Kidney (tissue), 14 donors: ENCODE data around the gene UQCRHL. TPM values are rescaled to one million over a fixed set of nuclear protein-coding genes. Genes with fewer than 3 reads are reported as not detected.
A peak's percentile ranks its signal among the peaks of the same experiment; 100 is the strongest.

ENCODE experiments used
- DNase-seq, 5 donors: peaks; one replicate each; pipeline ENCODE4 v3.0.0-alpha.2; 2013 to 2020
- FAIRE-seq: peaks from 2 replicates; lab custom pipeline; 2012; peaks lifted over from hg19 to GRCh38; lab: Jason Lieb, UNC
- H3K27ac ChIP-seq, 2 donors: one replicate each; pipeline ENCODE4 v1.7.0; 2013; ENCODE audit warnings: low read depth in 2 of 2, low read length in 2 of 2, inconsistent platforms in 1 of 2
- H3K27me3 ChIP-seq: one replicate; pipeline ENCODE4 v1.7.1; 2013; ENCODE audit warnings: low read length, inconsistent platforms; ENCODE audit not compliant: control insufficient read depth, insufficient read depth
- H3K36me3 ChIP-seq, 3 donors: one replicate each; pipeline versions ENCODE4 v1.7.0 to v1.7.1; 2013; ENCODE audit warnings: low read length in 3 of 3, control low read depth in 1 of 3, inconsistent platforms in 1 of 3; ENCODE audit not compliant: insufficient read depth in 3 of 3, control insufficient read depth in 2 of 3
- H3K4me1 ChIP-seq, 3 donors: one replicate each; pipeline versions ENCODE4 v1.7.0 to v1.7.1; 2013; ENCODE audit warnings: low read length in 3 of 3, inconsistent platforms in 1 of 3, low read depth in 1 of 3; ENCODE audit not compliant: control insufficient read depth in 2 of 3, insufficient read depth in 2 of 3
- H3K4me3 ChIP-seq, 3 donors: one replicate each; pipeline versions ENCODE4 v1.7.0 to v1.8.1; 2013; ENCODE audit warnings: low read length in 3 of 3, control low read depth in 1 of 3, inconsistent platforms in 1 of 3
- H3K9ac ChIP-seq, 3 donors: one replicate each; pipeline versions ENCODE4 v1.7.0 to v1.7.1; 2013; ENCODE audit warnings: low read length in 3 of 3, control low read depth in 1 of 3, inconsistent platforms in 1 of 3
- H3K9me3 ChIP-seq, 3 donors: one replicate each; pipeline versions ENCODE4 v1.7.0 to v1.7.1; 2013; ENCODE audit warnings: low read length in 3 of 3, control low read depth in 1 of 3, inconsistent platforms in 1 of 3; ENCODE audit not compliant: control insufficient read depth in 2 of 3, insufficient read depth in 1 of 3
- intact Hi-C: fragments of 100-400 bp; cut with DNase I; formaldehyde crosslinking; loops from one replicate; pipeline ENCODE4 v1.11.1; 2022
- polyA plus RNA-seq: library from polyadenylated mRNA; stranded (reverse); fragments of 350-450 nt; fragmentation: Illumina TruSeq; extraction: RNeasy Lipid Tissue Mini Kit (QIAGEN cat#74804); gene quantifications from one replicate; pipeline ENCODE4 v1.2.3, GENCODE V29; 2014; ENCODE audit warnings: low read depth, low replicate concordance; ENCODE audit not compliant: insufficient read depth
- total RNA-seq: library from RNA; stranded (reverse); fragmentation: NEBNext Ultra II Directional; extraction: Animal tissue kit (Norgen Biotek cat#: 25700); gene quantifications from one replicate; pipeline ENCODE4 v1.2.1, GENCODE V29; 2021
- TF ChIP-seq, protein P1 (sequence below): IDR thresholded peaks from 3 replicates; pipeline ENCODE4 v1.5.1; 2012; ENCODE audit warnings: mild to moderate bottlenecking, moderate library complexity, borderline replicate concordance; ENCODE audit not compliant: insufficient read depth; ENCODE audit errors: extremely low read depth
- donor health status: control.
- donor health status: control.
- donor health status: control.
- donor health status: control.
- donor health status: control.
- donor health status: DM: yes; HTN: yes; CAD: no.
- donor health status: Normal renal cell carcinoma (clear cell type).

The UQCRHL gene
- total and polyA plus RNA-seq, 2 donors from 2014 or later: 0.91 to 11.8 TPM

DNA sequence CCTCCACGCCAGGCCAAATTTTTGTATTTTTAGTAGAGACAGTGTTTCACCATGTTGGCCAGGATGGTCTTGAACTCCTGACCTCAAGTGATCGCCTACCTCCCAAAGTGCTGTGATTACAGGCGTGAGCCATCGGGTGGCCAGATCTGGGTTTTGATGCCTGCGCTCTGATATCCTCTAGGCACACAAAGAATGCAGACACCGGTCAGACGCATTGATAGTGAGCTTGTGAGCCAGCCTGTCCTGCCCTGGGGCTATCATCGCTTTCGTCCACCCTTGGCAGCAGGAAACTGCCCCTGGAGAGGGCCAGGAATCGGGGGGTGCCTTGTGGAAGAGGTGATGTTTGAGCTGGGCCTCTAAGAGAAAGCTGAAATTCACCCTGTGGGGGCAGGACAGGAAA, 44.9 kb downstream of the UQCRHL start:
- DNase-seq (no peak), FAIRE-seq (no peak)
- no peak overlapping the region for H3K9ac ChIP-seq
- intact Hi-C loops: no loop called here
- TF ChIP-seq, protein P1, sequence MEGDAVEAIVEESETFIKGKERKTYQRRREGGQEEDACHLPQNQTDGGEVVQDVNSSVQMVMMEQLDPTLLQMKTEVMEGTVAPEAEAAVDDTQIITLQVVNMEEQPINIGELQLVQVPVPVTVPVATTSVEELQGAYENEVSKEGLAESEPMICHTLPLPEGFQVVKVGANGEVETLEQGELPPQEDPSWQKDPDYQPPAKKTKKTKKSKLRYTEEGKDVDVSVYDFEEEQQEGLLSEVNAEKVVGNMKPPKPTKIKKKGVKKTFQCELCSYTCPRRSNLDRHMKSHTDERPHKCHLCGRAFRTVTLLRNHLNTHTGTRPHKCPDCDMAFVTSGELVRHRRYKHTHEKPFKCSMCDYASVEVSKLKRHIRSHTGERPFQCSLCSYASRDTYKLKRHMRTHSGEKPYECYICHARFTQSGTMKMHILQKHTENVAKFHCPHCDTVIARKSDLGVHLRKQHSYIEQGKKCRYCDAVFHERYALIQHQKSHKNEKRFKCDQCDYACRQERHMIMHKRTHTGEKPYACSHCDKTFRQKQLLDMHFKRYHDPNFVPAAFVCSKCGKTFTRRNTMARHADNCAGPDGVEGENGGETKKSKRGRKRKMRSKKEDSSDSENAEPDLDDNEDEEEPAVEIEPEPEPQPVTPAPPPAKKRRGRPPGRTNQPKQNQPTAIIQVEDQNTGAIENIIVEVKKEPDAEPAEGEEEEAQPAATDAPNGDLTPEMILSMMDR: no peak
- H3K27me3 ChIP-seq: no peaks in the 10 kb centered on the region
- no peaks in the 10 kb centered on the region for H3K9me3 ChIP-seq
- H3K4me3 ChIP-seq: no peak overlapping the region
- no peaks in the 10 kb centered on the region for H3K36me3 ChIP-seq
- peaks cover 0 to 9% (median 0%) of the 10 kb centered on the region in 3 donors for H3K4me1 ChIP-seq
- H3K27ac ChIP-seq: no peak overlapping the region

DNA sequence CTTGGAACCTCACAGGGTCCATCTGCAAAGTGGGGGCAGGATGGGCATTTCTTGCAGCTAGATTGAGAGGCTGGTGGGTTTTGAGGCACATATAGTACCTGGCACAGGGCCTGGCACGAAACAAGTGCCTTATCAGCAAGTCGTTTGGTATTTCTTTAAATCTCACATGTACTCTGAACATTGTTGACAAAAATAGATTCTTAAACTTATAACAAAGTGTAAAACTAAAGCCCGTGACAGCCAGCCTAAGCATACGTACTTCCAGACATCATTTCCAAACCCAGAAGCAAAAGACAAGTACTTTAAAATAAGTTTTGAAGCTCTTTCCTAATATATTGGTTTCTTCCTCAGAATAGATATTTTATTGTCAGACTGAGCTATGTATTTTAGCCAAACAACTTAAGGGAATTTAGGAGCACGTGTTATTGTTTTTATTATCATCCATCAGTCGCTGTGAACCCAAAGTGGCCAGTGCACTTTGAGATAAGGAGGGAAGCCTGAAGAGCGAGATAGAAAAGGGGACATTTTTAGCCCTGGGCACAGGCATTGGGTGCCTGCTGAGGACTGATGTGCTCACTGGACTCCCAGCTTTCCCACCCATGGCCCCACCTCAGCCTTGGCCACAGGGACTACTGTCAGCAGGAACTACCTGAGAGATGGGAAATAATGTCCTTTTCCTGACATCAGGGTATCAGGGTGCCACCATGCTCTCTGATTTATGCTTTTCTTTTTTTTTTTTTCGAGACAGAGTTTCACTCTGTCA, 45.9 kb downstream of the UQCRHL start:
- intact Hi-C loops: no loop called here
- peak overlapping the region; percentile 51 to 68 for H3K27ac ChIP-seq
- H3K36me3 ChIP-seq: no peaks in the 10 kb centered on the region
- peaks cover 0 to 9% (median 0%) of the 10 kb centered on the region in 3 donors for H3K4me1 ChIP-seq
- TF ChIP-seq, protein P1: no peak
- H3K4me3 ChIP-seq: peak overlapping the region in 1 of 3 donors; percentile 11
- H3K27me3 ChIP-seq: no peaks in the 10 kb centered on the region
- no peaks in the 10 kb centered on the region for H3K9me3 ChIP-seq
- FAIRE-seq (no peak), DNase-seq (no peak)
- no peak overlapping the region for H3K9ac ChIP-seq

DNA sequence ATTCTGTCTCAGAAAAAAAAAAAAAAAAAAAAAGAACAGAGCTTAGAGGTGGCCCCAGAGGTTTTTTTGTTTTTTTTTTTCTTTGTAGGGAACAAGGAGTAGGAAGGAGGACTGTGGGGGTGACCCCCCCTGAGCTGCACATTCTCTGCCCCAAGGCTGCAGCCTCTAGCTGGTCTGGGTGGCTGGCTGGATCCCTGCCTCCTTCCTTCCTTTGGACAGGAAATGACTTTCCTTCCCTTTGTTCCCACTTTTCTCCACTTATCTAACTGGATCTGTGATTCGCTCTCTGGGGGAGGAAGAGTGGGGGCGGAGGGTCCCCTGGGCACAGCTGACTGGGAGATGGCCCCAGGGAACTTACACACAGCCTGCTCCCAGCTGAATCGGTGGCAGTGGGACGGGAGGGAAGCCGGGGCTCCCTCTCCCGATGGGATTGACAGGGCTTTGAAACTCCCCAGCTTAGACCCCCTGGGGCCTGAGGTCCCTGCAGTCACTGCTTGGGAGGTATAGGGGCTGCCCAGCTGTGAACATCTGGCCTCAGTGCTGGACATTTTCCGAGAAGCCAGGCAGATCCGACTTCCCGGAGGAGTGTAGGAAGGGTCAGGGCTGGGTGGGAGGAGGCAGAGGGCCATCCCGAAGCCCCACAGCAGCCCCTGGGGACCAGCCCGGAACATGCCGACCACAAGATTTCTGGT, 46.8 kb downstream of the UQCRHL start:
- no peaks in the 10 kb centered on the region for H3K36me3 ChIP-seq
- intact Hi-C loops: no loop called here
- H3K27ac ChIP-seq: peak overlapping the region; percentile 2 to 68
- TF ChIP-seq, protein P1: no peak
- no peak overlapping the region for H3K9ac ChIP-seq
- H3K27me3 ChIP-seq: no peaks in the 10 kb centered on the region
- DNase-seq (peak; percentile 78 to 95 (median 83)), FAIRE-seq (no peak)
- H3K9me3 ChIP-seq: no peaks in the 10 kb centered on the region
- H3K4me3 ChIP-seq: peak overlapping the region in 2 of 3 donors; percentile 1 to 17
- H3K4me1 ChIP-seq: peaks cover 0 to 9% (median 0%) of the 10 kb centered on the region in 3 donors
